NCI-H2029 (cell line): ENCODE data around the gene WNT3A.

Experiments used
- DNase-seq: peaks from one replicate; lab custom pipeline; 2025; lab: John Stamatoyannopoulos, UW

Gene WNT3A

GRCh38 chr1:228031276-228031995 lies 24.6 kb downstream of the WNT3A start:
- DNase-seq: no peak

DNA sequence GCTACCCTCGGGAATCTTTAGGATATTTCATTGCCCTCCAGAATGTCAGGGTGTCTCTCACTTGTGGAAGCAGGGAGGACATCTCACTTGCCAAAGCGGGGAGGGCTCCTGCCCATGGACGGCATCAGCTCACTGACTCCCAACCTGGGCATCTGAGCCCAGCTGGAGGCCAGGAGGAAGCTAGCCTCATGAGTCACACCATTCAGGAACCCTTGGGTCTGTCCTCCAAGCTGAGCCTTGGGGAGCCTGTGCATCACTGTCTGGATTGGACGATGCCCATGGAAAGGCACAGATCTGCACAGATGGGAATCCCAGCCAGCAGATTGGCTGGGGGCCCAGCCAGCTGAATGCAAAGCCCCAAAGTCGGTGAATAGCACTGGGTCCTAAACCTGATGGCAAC lies 25.2 kb downstream of the WNT3A start:
- DNase-seq: no peak

- no peak for DNase-seq
These were observed 26.6 kb downstream of the WNT3A start for GRCh38 chr1:228033376-228033775.

- DNase-seq: no peak
These were observed 28.4 kb downstream of the WNT3A start for GRCh38 chr1:228034954-228035837.

DNA sequence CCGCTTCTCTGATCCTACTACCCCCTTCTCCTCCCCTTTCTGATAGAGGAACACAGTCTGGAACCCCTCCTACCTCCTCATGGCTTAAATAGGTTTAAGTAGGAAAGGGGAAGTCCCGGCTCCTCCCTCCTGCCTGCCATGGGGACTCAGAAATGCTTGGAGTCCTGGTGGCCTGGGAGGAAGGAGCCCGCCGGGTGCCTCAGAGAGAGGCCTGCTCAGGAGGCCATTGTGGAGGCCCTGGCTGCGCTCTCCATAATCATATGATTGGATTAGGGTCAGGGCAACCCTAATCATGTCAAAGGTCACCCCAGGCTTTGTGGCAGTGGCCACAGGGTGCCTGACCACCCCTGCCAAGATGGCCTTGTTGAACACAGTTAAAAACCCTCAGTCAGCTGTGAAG lies 29.0 kb downstream of the WNT3A start:
- DNase-seq: no peak

DNA sequence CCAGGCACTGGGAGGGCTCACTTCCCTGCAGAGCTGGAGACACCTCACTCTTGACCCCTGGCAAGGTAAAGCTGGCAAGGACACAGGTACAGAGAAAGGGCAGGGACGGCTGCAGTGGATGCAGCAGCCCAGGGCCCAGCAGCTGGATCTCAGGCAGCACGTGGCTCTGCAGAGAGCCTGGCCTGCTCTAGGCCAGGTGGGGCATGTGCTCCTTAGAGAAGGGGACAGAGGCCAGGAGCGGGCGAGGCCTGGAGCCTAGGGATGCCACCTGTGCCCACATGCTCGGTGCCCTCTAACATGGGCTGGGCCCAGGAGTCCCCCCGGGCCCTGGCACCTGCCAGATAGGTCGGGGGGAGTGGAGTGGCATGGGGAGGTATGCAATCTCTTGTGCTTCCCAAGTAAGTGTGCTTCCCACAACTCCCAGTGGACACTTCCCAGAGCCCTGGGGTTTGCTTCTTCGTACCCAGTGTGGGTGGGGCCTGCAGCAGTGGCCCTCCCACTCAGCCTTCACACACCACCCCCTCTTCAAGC lies 30.0 kb downstream of the WNT3A start:
- no peak for DNase-seq

- DNase-seq: no peak
These were observed 30.9 kb downstream of the WNT3A start for GRCh38 chr1:228037401-228038386.

DNA sequence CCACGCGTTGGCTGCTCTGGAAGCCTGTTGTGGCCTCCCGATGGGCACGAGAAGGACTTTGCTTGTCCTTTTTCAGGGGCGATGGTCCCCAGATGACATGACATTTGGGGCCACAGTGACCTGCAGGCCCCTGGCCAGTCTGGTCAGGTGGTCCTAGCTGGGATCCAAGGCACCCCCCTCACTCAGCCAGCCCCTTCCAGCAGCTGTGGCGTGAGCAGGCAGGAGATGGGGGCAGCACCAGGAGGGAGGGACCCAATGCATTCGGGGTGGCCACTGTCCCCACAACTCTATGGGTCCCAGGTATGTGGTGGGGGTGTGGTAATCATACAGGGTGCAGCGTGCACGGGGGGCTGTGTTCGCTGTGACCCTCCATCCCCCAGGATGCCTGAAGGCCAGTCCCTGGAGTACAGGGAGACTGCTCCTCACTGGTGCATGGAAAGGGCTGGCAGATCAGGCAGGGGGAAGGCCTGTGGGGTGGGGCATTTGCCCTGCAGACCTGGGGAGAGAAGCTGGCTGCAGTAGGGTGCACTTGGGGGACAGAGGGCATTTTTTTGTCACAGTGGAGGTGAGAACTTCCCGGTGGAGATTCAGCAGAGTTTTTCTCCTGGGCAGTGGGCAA lies 31.7 kb downstream of the WNT3A start:
- no peak for DNase-seq

DNA sequence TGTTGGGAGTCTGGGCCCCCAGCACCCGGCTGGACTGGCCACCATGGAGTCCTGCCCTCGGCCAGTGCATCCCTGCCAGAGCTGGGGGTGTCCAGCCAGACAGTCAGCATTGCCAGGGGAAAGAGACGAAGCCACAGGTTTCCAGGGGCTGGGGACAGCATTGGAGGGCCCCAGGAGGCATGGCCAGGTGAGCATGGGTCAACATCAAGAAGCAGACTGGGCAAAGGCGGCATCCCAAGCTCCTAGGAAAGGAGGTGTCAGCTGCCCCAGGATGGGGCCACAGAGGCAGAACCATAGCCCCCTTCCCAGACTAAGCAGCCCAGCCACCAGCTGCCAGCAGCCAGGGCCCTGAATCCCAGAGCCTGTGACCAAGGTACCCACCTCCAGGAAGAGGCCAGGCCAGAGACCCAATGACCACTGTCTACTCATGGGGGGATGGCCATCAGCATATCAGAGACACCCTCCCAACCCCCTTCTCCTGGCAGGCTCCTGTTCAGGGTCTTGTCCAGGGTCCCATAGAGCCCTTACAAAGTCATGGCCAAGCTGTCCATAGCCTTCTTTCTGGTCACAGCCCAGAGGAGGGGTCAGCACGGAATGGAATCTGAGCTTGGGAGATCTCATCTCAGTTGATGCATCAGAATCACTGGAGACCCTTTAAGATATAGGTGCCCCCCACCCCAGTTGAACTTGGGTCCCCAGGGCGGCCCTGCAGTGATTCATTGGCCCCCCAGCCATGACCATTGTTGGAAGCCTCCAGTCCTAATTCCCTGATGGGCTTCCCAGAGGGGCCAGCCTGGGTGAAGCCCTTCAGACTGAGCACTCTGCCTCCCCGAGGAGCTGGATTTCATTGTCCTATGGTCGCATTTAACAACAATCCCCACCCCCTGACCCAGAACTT lies 32.5 kb downstream of the WNT3A start:
- no peak for DNase-seq

- no peak for DNase-seq
These were observed 33.2 kb downstream of the WNT3A start for GRCh38 chr1:228039986-228040385.

DNA sequence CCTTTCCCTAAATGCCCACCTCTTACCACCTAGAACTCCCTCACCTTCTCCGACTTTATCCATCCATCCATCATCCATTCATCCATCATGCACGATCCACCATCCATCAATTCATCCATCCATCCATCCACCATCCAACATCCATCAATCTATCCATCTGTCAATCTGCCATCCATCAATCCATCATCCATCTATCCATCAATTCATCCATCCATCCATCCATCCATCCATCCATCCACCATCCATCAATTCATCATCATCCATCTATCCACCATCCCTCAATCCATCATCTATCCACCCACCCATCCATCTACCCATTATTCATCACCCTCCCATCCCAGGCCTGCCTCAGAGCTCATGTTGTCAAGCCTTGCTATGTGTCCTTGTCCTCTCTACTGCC lies 34.5 kb downstream of the WNT3A start:
- no peak for DNase-seq

DNA sequence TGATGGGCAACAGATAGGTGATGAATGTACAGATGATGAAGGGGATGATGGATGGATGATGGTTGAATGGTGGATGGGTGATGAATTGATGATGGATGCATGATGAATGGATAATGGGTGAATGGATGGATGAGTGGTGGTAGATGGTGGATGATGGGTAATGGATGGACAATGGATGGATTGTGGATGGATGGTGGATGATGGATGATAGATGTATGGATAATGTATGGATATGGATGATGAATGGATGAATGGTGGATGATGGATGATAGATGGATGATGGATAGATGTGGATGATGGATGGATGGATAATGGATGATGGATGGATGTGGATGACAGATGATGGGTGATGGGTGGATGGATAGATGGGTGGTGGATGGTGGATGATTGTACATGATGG lies 35.7 kb downstream of the WNT3A start:
- DNase-seq: no peak

DNA sequence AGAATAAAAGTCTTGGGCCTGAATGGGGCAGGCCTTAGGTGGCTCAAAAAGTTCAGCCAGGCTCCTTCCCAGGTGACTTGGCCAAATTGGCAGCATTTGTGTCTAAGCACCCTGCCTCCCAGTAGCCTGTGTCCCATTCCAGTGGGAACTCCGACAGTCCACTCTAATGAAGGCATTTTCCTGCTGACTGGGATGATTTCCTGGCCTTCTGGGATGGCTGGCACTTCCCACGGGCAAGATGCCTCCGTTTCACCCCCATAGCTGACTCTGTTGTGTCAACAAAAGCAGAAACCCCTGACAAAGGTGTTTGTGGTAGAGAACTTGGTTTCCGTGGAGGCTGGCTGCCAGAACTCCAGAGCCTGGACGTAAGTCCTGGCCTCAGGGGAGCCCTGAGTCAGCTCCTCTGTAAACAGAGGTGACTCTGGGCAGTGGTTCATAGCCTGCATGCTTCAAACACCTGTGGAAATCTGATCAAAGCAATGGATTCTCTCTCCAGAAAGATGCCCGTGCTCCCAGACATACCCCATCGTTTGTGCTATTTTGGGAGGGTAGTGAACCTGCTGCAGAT lies 36.6 kb downstream of the WNT3A start:
- DNase-seq: no peak

- DNase-seq: no peak
These were observed 38.2 kb downstream of the WNT3A start for GRCh38 chr1:228044961-228045360.

DNA sequence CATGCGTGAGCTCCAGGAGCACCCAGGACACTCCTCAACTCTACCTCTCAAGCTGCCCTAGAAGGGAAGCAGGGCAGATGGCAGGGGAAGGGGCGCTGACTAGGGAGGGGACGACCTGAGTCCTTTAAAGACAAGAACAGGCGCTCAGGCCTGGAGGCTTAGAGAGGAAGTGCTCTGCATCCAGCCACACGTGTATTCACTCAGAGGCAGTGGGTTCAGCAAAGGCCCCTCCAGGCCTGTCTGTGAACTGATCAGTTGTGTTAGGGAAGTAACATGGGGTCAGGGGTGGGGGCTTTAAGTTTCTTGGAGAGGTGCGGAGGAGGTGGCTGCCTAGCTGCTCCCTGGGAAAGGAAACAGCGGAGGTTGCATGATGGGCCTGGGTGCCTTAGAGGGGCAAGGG lies 38.6 kb downstream of the WNT3A start:
- DNase-seq: no peak

DNA sequence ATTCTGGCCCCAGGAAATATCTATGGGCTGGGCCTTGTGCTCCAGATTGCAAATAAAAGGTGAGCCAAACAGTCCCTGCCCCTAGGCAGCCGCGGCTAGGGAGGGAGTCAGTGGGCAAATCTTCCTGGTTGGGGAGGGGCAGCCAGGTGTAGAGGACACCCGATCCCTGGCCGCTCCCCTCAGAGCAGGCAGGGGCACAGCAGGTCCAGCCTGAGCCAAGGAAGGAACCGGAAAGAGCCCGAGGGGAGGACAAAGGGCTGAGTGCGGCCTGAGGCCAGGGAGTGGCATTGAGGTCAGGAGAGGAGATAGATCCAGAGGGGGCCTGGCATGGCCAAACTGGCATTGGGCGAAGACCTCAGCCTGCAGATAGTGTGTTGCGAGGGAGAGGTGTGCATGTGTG lies 39.1 kb downstream of the WNT3A start:
- no peak for DNase-seq

GRCh38 chr1:228046421-228047182 lies 39.8 kb downstream of the WNT3A start:
- no peak for DNase-seq

- no peak for DNase-seq
These were observed 40.3 kb downstream of the WNT3A start for GRCh38 chr1:228047183-228047466.

DNA sequence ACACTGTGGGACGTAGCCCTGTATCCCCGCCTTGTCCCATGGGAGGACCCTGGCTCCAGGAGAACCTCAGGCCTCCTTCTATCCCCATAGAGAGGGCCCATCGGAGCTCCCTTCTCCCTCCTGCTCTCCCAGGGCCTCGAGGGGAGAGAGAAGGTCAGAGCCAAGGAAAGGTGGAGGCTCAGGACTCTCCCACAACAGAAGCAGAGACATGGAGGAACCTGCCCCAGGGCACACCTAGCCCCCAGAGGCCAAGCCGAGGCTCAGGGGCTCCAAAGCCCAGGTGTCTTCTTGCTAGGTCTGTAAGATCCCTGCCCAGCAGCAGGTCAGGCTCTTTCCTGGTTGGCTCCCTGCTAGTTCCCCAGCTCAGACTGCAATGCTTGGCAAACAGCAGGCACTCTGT lies 41.3 kb downstream of the WNT3A start:
- no peak for DNase-seq
